Measurements from ENCODE around the gene RPS2. TPM values are rescaled to one million over a fixed set of nuclear protein-coding genes. Genes with fewer than 3 reads are reported as not detected.

Gene RPS2
- polyA plus RNA-seq, 1 of the 3 experiments (the other 2 are of a cell fraction) = 6,384 TPM

GRCh38 chr16:1949507-1949906 is 15.1 kb downstream of the RPS2 start:
- no peak for DNase-seq
- CTCF ChIA-PET = interaction anchor here (1.1 kb wide), 1 partner anchor 9 kb away, joined by 5 read pairs; no protein-coding TSS in a partner anchor
- no peaks in the 10 kb centered on the region for H4K20me1 ChIP-seq (ENCODE audit: insufficient read depth)
- no peak overlapping the region for H3K4me3 ChIP-seq (ENCODE audit: low read depth in 2 of 2, low read length in 1 of 2)
- H3K9me2 ChIP-seq = no peaks in the 10 kb centered on the region
- no peak overlapping the region for H3K9ac ChIP-seq
- WGBS (ENCODE audit: low lambda C conversion rate) = 79% methylated on average over 11 of the region's 11 CpGs
- no peak overlapping the region for H2AFZ ChIP-seq (ENCODE audit: low read depth)
- TF ChIP-seq RCOR1 (IDR thresholded peaks at IDR 0.05; ENCODE audit: low read length) (no peak), PBX3 (IDR thresholded peaks at IDR 0.05) (no peak), TEAD4 (IDR thresholded peaks at IDR 0.05; ENCODE audit: borderline replicate concordance, insufficient read depth) (no peak), RAD21 (IDR thresholded peaks at IDR 0.05; ENCODE audit: low read length) (no peak), NFIC (IDR thresholded peaks at IDR 0.05; ENCODE audit: borderline replicate concordance) (no peak), MEF2A (IDR thresholded peaks at IDR 0.05; ENCODE audit: borderline replicate concordance, low read depth) (no peak), FOXJ3 (CRISPR knock-in tag; IDR thresholded peaks at IDR 0.05) (no peak), GATA2 (CRISPR knock-in tag; IDR thresholded peaks at IDR 0.05) (no peak), EZH2phosphoT487 (IDR thresholded peaks at IDR 0.05; ENCODE audit: borderline replicate concordance, low read depth) (no peak), NRF1 (IDR thresholded peaks at IDR 0.05; ENCODE audit: low read depth, low read length) (no peak), JUND (IDR thresholded peaks at IDR 0.05) (no peak), EP300 (IDR thresholded peaks at IDR 0.05; ENCODE audit: borderline replicate concordance in 1 of 2, low read depth in 1 of 2, low read length in 1 of 2) (no peak), RXRA (IDR thresholded peaks at IDR 0.05; ENCODE audit: borderline replicate concordance, low read depth) (no peak), MAX (IDR thresholded peaks at IDR 0.05; ENCODE audit: low read depth) (no peak), GABPA (IDR thresholded peaks at IDR 0.05; ENCODE audit: low read depth) (no peak), CHD2 (IDR thresholded peaks at IDR 0.05; ENCODE audit: low read length, partially characterized antibody) (no peak)
- TF ChIP-seq, protein P1, sequence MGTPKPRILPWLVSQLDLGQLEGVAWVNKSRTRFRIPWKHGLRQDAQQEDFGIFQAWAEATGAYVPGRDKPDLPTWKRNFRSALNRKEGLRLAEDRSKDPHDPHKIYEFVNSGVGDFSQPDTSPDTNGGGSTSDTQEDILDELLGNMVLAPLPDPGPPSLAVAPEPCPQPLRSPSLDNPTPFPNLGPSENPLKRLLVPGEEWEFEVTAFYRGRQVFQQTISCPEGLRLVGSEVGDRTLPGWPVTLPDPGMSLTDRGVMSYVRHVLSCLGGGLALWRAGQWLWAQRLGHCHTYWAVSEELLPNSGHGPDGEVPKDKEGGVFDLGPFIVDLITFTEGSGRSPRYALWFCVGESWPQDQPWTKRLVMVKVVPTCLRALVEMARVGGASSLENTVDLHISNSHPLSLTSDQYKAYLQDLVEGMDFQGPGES (IDR thresholded peaks at IDR 0.05; ENCODE audit: low read depth, low read length) = no peak
- TF ChIP-seq, protein P2, sequence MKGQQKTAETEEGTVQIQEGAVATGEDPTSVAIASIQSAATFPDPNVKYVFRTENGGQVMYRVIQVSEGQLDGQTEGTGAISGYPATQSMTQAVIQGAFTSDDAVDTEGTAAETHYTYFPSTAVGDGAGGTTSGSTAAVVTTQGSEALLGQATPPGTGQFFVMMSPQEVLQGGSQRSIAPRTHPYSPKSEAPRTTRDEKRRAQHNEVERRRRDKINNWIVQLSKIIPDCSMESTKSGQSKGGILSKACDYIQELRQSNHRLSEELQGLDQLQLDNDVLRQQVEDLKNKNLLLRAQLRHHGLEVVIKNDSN (IDR thresholded peaks at IDR 0.05; ENCODE audit: borderline replicate concordance, low read depth) = no peak
- TF ChIP-seq, protein P3, sequence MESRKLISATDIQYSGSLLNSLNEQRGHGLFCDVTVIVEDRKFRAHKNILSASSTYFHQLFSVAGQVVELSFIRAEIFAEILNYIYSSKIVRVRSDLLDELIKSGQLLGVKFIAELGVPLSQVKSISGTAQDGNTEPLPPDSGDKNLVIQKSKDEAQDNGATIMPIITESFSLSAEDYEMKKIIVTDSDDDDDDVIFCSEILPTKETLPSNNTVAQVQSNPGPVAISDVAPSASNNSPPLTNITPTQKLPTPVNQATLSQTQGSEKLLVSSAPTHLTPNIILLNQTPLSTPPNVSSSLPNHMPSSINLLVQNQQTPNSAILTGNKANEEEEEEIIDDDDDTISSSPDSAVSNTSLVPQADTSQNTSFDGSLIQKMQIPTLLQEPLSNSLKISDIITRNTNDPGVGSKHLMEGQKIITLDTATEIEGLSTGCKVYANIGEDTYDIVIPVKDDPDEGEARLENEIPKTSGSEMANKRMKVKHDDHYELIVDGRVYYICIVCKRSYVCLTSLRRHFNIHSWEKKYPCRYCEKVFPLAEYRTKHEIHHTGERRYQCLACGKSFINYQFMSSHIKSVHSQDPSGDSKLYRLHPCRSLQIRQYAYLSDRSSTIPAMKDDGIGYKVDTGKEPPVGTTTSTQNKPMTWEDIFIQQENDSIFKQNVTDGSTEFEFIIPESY (IDR thresholded peaks at IDR 0.05; ENCODE audit: borderline replicate concordance, low read depth) = no peak
- H3K79me2 ChIP-seq (ENCODE audit: insufficient read depth) = no peaks in the 10 kb centered on the region
- POLR2A ChIA-PET = no interaction called here
- no peak overlapping the region for H3K4me2 ChIP-seq
- no peaks in the 10 kb centered on the region for H3K9me3 ChIP-seq
- no peaks in the 10 kb centered on the region for H3F3A ChIP-seq (replicated peaks; ENCODE audit: insufficient read depth)
- peaks cover 0 to 5% of the 10 kb centered on the region in 2 experiments; a peak in 1 of 4 replicates for H3K4me1 ChIP-seq (ENCODE audit: control insufficient read depth in 1 of 2, insufficient read depth in 2 of 2, low read depth in 1 of 2, low read length in 1 of 2)
- H3K27ac ChIP-seq (ENCODE audit: low read depth in 2 of 2, low read length in 1 of 2) = no peak overlapping the region
- H3K27me3 ChIP-seq (ENCODE audit: insufficient read depth) = no peaks in the 10 kb centered on the region
- no peaks in the 10 kb centered on the region for H3K36me3 ChIP-seq (replicated peaks in 1 of 2; ENCODE audit: control insufficient read depth in 1 of 2, insufficient read depth in 2 of 2, low read length in 1 of 2)
